HG03521 (cell line): ENCODE results near the gene SLC25A24.
"Not testable (repeated sequence)": the region's sequence is repeated elsewhere in the genome, so short reads cannot be mapped to it uniquely, and the experiment has no call there.

Experiments
- ATAC-seq: cut with Tn5 transposase; IDR thresholded peaks from one replicate; pipeline ENCODE4 v1.9.1; 2021; ENCODE audit warnings: mild to moderate bottlenecking, moderate library complexity; ENCODE audit not compliant: unreplicated experiment

The SLC25A24 gene

DNA sequence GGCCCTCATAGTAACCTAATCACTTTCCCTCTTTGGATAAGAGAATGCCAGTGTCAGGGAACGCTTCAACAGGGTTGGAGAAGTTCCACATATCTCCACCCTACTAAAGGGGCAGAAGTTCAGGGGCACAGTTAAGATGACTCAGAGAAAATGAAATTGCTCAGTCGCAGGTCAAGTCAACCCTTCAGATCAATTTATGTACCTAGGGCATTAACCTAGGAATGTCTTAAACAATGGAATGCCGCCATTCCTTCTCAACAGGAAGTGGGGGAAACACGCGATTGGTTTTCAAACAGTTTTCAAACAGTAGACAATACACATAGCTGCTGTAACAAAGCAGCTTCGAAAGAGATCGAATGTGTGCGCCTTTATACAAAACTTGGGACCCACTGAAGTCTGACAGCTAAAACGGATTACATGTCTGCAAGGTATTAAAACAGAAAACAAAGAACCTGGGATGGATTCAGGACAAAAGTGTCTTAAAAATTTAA, 897 bp downstream of the SLC25A24 start:
- no peak for ATAC-seq

DNA sequence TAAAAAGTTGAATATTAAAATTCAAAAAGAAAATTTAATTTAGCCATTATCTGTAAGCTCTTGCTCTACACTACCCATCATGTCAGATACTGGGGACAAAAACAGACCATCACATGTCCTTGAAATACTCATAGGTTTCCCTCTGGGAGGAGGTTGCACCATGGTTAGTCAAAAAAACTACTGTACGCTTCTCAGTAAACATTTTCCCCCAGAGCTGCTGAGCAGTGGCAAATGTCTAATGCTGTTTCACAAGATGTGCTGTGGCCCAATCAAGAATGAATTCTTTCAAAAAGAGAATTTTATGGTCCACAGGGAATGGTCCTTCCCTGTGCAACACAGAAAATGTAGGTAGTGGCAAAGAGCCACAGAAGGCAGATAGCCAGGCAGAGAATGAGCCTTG, 6.1 kb downstream of the SLC25A24 start:
- ATAC-seq: no peak

DNA sequence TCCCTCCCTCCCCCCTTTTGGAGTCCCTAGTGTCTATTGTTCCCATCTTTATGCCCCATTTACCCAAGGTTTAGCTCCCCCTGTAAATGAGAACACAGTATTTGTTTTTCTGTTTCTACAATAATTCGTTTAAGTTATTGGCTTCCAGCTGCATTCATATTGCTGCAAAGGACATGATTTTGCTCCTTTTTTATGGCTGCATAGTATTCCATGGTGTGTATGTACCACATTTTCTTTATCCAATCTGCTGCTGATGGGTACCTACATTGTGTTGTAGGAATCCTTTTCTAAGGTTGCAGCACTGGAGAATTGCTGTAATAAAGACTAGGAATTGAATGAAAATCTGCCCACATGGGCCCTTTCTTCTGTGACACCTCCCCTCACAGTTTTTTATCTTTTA, 6.8 kb downstream of the SLC25A24 start:
- no peak for ATAC-seq

DNA sequence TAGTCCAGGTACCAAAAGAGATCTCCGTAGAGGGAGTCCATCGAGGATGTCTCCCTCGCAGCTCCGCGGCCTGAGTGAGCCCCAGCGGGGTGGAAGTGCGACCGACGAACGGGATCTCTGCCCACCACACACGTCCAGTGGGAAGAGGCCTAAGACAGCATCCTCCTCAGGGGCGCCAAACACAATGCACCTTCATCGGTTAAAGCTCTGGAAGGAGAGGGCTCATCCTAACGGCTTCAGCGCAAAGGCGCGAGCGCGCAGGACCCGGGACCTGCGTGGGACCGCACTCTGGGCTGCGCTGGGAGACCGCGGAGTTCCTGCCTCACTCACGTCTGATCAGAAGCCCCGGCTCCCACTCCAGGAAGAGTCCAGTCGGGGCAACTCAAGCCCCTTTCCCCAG, 7.6 kb downstream of the SLC25A24 start:
- no peak for ATAC-seq

DNA sequence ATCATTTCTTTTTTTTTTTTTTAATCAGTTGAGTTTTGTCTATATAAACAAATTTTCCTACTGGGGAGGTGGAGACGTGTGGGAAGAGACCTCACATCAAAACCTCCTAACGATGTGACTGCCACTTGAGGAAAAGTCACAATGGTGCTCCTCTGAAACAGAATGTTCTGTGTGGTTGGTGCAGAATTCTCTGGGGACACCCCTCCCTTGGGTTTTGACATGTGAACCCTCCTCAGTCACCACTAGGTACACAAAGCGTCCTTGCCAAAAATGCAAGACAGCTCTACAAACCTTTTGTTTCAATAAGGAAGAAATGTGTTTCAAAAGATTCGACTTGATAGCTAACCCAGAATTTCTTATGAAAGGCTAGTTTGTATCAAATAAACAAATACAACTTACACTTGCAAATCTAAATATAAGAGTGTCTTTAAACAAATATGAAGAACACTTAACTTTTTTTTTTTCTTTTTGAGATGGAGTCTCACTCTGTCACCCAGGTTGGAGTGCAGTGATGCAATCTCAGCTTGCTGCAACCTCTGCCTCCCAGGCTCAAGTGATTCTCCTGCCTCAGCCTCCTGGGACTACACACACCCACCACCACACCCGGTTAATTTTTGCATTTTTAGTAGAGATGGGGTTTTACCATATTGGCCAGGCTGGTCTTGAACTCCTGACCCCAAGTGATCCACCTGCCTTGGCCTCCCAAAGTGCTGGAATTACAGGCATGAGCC, 9.3 kb downstream of the SLC25A24 start:
- no peak for ATAC-seq

DNA sequence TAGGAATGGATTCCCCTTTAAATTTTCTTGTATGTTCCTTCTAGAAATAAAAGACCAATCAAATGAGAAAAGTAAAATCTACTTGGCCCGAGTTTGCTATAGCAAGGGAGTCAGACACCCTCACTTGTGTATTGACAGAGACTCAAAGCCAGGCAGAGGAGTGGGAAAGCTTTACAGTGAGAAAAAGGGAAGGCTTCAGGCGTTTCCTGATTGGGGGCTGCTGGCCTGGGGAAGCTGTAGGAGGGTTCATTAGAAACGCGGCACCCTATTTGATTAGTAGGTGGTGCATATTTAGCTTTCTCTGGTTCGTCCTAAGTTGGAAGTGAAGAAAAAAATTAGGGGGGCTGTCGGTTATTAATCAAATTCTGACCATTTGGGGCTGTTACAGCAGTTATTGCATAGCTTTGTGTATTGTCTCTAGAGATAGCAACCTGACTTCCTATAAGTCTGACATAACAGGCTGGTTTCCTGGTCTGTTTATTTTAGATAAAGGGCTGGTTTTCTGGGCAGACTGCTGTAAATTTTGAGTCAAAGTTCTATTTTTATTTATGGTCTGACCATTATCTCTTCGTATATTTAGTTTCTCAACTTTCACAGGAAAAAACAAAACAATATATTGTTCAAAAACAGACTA, 10.0 kb downstream of the SLC25A24 start:
- ATAC-seq: no peak

DNA sequence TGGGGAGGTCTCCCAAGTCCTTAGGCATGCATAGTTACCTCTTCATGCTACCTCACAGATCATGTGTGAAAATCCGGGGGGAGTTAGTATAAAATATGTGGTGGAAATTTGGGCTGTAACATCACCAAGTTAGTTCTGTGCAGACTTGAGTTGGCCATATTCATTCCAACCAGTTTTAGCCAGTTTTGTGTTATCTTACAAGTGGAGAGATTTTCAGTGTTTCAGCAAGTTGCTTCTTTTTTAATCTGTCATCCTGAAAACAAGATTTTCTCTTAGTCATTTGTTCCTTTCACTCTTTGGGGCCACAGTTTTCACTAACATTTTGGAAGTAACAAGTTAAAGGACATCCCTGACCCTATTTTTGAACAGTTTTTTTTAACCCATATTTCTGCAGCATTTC, 11.3 kb downstream of the SLC25A24 start:
- ATAC-seq: no peak

DNA sequence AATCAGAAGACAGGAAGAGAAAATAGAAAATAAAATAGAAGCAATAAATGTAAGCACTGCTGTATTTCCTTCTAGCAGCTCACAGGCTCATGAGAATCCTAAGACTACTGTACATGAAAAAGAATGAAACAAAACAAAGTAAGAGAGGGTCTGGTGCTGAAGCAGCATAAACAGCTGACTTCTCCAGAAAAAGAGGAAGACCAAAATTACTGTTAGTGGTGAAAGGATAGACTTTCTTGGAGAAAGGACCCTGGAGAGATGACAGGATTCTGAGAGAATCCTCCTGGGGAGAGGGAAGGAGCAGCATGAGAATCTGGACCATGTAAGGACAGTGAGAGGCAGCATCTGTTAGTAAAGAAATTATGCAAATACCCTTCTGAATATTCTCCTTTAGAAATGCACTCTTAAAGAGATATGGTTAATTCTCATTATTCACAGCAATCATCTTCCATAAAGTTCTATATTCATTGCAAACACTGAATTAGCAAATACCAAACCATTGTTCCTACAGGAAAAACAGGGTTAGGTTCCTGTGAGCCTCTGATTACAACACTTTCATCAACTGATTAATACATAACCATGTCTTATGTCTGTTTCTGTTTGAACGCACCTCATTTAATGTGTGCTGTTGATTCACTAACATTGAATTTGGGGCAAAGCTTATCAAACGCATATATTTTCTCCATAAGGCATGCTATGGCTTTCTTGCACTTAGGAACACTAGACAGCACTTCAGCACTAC, 17.0 kb downstream of the SLC25A24 start:
- no peak for ATAC-seq

DNA sequence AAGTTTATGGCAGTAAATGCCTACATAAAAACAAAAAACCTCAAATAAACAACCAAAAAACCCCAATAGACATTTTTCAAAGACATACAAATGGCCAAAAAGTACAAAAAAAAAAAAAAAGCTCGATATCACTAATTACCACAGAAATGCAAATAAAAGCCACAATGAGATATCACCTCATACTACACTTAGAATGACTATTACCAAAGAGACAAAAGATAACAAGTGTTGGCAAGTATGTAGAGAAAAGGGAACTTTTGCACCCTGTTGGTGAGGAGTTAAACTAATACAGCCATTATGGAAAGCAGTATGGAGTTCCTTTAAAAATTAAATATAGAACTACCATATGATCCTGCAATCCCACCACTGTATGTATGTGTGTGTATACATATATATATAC, 21.1 kb downstream of the SLC25A24 start:
- no peak for ATAC-seq

DNA sequence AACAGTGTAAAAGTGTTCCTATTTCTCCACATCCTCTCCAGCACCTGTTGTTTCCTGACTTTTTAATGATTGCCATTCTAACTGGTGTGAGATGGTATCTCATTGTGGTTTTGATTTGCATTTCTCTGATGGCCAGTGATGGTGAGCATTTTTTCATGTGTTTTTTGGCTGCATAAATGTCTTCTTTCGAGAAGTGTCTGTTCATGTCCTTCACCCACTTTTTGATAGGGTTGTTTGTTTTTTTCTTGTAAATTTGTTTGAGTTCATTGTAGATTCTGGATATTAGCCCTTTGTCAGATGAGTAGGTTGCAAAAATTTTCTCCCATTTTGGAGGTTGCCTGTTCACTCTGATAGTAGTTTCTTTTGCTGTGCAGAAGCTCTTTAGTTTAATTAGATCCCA, 37.7 kb downstream of the SLC25A24 start:
- ATAC-seq: not testable (repeated sequence)

DNA sequence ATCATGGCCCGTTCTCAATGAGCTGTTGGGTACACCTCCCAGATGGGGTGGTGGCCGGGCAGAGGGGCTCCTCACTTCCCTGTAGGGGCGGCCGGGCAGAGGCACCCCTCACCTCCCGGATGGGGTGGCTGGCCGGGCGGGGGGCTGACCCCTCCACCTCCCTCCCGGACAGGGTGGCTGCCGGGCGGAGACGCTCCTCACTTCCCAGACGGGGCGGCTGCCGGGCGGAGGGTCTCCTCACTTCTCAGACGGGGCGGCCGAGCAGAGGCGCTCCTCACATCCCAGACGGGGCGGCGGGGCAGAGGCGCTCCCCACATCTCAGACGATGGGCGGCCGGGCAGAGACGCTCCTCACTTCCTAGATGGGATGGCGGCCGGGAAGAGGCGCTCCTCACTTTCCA, 40.2 kb downstream of the SLC25A24 start:
- ATAC-seq: not testable (repeated sequence)

DNA sequence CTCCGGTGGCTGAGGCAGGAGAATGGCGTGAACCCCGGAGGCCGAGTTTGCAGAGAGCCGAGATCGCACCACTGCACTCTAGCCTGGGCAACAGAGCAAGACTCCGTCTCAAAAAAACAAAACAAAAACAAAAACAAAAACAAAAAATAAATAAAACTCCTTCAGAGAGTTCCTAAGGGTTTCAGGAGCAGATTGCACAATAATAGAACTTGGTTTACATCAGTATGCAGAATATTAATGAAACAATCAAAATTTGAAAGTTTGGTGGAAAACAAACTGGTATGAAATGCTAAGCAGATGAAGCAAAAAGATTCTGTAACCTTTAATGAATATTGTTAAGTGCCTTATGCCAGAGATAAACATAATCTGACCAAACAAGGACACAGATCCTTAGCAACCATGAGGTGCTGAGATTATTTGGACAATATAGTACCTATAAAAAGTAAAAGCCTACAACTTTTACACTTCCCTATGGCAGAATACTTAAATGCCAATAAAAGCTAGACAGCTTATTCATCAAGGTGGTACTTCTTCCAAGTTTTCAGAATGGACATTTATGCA, 41.2 kb downstream of the SLC25A24 start:
- ATAC-seq: no peak

DNA sequence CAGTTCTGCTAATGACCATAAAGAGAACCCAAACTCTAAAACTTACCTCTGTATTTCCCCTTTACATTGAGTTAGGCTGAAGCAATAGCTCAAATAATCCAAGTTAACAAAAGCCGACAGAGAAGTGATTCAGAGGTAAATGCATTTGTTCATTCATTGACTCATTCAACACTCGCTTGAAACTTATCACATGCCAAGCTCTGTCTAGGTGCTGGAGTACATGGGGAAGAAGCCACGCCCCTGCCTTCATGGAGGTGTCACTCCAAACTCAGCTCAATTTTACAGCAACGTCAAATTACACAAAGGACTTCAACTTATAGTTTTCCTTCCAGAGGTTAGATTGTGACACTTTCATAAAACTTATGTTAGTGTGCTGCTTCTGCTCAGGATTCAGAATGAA, 45.8 kb downstream of the SLC25A24 start:
- no peak for ATAC-seq

DNA sequence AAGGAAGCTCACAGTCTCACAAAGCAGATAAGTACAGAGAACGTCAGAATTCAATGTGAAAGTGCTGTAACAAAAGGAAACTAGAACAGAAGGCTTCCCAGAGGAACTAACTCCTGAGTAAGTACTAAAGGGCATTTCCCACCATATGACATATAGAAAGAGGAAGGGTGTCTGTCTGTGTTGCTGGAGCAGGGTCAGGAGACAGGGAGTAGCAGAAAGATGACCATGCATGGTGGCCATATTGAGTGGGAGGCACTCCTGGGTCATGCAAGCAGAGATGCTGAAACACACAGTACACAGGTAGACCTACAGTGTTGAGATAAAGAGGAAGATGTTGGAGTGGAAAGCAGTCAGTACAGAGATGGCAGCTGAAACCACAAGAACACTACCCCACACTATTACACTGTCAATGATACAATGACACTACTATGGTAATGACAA, 47.3 kb downstream of the SLC25A24 start:
- ATAC-seq: no peak

DNA sequence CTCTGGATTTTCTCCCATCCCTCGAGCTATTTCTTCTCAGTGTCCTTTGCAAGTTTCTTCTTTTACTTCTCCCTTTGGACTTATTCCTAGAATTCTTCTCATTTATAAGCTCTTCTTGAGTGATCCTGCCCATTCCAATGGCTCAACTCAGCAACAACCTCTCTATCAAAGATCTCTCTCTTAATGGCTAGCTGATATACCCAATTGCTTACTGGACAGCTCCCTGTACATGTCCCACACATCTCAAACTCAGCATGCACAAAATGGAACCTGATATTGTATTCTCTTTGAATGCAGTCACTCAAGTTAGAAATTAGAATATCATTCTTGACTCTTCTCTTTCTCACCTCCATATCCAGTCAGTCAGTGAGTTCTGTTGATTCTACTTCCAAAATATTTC, 48.6 kb downstream of the SLC25A24 start:
- no peak for ATAC-seq

DNA sequence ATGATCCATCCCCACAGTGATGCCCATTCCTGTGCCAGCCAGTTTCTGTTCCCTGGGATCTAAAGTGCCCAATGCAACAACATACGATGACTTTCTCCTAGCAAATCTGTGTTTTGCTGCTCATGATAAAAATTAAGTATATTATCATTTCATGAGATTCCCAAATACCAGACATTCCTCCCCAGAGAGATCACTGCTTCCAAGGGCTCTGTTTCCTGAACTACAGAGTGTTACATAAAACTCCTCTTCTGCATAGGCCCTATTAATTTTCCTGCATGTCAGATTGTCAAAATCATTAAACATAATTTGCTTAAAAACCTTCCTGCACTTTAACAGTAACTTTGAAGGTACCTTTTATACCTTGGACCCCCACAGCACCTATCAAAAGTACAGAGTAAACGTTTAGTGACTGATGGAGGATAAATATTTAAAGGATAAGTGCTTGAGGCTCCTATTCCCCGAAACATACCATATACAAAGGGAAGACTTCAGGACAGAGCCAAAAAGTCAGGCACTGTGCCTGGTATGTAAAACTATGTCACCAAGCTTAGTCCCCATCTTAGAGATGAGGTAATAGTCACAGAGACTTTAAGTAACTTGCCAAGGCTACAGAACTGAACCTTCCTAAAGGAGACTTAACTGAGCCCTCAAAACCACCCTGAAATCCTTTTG, 50.2 kb downstream of the SLC25A24 start:
- no peak for ATAC-seq

DNA sequence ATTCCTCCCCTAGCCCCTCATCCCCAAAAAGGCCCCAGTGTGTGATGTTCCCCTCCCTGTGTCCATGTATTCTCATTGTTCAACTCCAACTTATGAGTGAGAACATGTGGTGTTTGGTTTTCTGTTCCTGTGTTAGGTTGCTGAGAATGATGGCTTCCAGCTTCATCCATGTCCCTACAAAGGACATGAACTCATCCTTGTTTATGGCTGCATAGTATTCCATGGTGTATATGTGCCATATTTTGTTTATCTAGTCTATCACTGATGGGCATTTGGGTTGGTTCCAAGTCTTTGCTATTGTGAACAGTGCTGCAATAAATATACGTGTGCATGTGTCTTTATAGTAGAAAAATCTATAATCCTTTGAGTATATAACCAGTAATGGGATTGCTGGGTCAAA, 55.6 kb downstream of the SLC25A24 start:
- ATAC-seq: not testable (repeated sequence)

DNA sequence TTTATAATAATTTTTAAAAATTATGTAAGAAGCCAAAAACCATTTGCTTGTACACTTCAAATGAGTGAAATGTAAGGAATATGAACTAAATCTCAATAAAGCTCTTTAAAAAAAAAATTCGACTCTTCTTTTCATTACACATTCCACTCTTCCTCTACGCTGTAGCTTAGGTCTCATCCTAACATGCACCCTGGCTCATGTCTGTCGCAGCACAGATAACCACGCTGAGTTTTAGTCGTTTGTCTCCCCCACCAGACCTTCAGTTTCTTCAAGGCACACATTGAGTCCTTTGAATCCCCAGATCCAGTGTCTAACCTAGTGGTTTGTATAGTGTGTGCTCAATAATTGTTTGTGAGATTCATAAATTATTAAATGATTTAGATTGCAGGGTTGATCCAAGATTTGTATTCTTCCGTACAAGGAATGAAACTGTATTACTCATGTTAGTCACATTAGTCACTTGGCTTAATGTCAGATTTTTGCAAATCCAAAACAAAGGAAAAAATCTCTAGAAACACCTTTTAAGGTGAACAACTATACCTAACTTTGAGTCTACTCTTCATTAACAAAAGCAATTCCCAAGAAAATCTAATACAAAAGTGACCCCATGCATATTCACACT, 57.3 kb downstream of the SLC25A24 start:
- no peak for ATAC-seq

DNA sequence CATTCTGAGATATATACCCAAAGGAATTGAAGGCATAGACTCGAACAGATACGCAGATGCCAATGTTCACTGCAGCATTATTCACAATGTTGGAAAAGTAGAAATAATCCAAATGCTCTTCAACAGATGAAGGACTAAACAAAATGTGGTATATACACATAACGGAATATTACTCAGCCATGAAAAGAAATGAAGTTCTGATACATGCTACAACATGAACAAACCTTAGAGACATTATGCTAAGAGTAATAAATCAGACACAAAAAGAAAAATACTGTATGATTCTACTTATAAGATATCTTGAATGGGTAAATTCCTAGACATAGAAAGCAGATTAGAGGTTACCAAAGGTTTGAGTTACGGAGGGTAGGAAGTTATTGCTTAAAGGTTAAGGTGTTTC, 57.9 kb downstream of the SLC25A24 start:
- no peak for ATAC-seq

DNA sequence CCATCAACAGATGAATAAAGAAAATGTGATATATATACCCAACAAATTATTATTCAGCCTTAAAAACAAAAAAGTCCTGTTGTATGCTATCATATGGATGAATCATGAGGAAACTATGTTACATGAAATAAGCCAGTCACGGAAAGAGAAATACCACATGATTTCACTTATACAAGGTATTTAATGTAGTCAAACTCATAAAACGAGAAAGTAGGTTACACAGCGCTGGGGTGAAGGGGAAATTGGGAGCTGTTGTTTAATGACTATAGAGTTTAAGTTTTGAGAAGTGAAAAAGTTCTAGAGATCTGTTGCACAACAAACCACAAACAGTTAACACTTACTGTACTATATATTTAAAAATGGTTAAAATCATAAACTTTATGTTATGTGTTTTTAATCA, 58.5 kb downstream of the SLC25A24 start:
- ATAC-seq: no peak

DNA sequence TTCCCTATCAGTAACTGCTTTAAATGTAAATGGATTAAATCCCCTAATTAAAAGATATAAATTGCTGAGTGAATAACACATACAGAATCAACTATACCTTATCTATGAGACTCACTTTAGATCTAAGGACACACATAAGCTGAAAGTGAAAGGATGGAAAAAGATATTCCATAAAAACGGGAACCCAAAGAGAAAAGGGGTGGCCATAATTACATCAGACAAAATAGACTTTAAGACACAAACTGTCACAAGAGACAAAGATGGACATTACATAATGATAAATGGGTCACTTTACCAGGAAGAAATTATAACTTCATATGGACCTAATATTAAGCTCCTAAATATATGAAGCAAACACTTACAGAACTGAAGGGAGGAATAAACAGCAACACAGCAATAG, 59.2 kb downstream of the SLC25A24 start:
- ATAC-seq: no peak
